Neural crest cell (in vitro differentiated cells): Measurements from ENCODE around the gene IFT80. TPM values are rescaled to one million over a fixed set of nuclear protein-coding genes. Genes with fewer than 3 reads are reported as not detected.

Experiments
- DNase-seq: peaks from one replicate; pipeline ENCODE4 v3.0.0; 2021; ENCODE audit warnings: low read depth, mixed read lengths, low spot score
- H3K27ac Mint-ChIP-seq: one replicate; pipeline ENCODE4 v1.8.0; 2021; ENCODE audit warnings: mild to moderate bottlenecking, mixed read lengths; ENCODE audit not compliant: unreplicated experiment
- H3K27me3 Mint-ChIP-seq: 2 replicates; pipeline ENCODE4 v1.8.0; 2021; ENCODE audit warnings: low read depth, mild to moderate bottlenecking, mixed read lengths
- H3K36me3 Mint-ChIP-seq: 2 replicates; pipeline ENCODE4 v1.8.0; 2021; ENCODE audit warnings: low read depth, mild to moderate bottlenecking, mixed read lengths
- H3K4me1 Mint-ChIP-seq: 2 replicates; pipeline ENCODE4 v1.8.0; 2021; ENCODE audit warnings: mixed read lengths
- H3K4me3 Mint-ChIP-seq: one replicate; pipeline ENCODE4 v1.8.0; 2021; ENCODE audit warnings: mild to moderate bottlenecking, mixed read lengths
- H3K9me3 Mint-ChIP-seq: 2 replicates; pipeline ENCODE4 v1.8.0; 2021; ENCODE audit warnings: mixed read lengths
- CTCF ChIP-seq: fragments of 200-600 bp; sonication (generic); conservative IDR thresholded peaks from 2 replicates; pipeline ENCODE4 v1.5.0; 2021; ENCODE audit warnings: antibody characterized with exemption, mild to moderate bottlenecking
- total RNA-seq: library from RNA; stranded (reverse); gene quantifications from 2 replicates; pipeline ENCODE4 v1.2.1, GENCODE V29; 2021

The IFT80 gene
- total RNA-seq, 1 donor from 2014 or later = 38.4 TPM

DNA sequence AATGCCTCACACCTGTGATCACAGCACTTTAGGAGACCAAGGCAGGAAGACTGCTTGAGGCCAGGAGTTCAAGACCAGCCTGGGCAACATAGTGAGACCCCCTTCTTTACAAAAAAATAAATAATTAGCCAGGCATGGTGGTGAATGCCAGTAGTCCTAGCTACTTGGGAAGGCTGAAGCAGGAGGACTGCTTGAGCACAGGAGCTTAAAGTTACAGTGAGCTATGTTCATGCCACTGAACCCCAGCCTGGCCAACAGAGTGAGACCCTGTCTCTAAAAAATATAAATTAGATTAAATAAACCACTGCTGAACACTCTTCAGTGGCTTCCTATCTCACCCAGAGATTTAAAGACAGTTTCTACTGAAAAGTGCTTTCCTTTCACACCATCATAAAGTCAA is 6.2 kb downstream of the IFT80 start:
- TF ChIP-seq CTCF = no peak
- Mint-ChIP-seq H3K36me3 (no peaks in the 10 kb centered on the region), H3K27ac (no peak overlapping the region), H3K9me3 (no peaks in the 10 kb centered on the region), H3K27me3 (no peaks in the 10 kb centered on the region), H3K4me3 (no peak overlapping the region), H3K4me1 (peaks cover 5% of the 10 kb centered on the region)
- DNase-seq = no peak

- H3K9me3 Mint-ChIP-seq = no peaks in the 10 kb centered on the region
- H3K27me3 Mint-ChIP-seq = no peaks in the 10 kb centered on the region
- no peak for TF ChIP-seq CTCF
- no peaks in the 10 kb centered on the region for H3K4me1 Mint-ChIP-seq
- no peak overlapping the region for H3K27ac Mint-ChIP-seq
- H3K36me3 Mint-ChIP-seq = no peaks in the 10 kb centered on the region
- H3K4me3 Mint-ChIP-seq = no peak overlapping the region
- DNase-seq = no peak
These were observed 8.4 kb downstream of the IFT80 start for GRCh38 chr3:160390565-160391138.

DNA sequence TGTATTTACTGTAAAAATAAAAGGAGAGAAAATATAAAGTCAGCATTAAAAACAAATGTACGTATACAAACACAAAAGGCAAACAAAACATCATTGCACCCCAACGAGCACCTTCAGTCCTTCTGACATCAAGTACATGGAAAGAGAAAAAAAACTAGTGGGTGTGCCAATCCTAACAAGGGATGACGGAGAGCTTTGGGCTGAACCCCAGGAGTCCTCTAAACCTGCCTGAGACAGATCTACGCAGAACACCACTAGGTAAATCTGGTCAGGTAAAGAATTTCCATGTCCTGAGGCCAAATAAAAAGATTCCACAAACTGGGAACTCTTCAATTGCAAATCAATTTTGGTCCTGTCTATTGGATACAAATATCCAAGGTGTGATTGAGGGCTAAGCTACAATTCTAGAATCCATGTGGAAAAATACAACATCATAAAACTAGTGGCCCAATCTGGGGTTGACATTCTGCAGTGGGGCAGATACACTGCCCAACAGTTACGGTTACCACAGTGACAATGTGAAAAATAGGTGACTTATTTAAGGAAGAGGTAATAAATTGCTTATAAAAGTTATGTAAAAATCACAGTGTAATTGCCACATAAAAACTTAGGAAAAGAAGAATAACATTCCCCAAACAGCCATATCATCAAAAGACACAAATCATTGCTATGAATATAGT is 14.2 kb downstream of the IFT80 start:
- DNase-seq = no peak
- no peaks in the 10 kb centered on the region for H3K27me3 Mint-ChIP-seq
- no peak overlapping the region for H3K27ac Mint-ChIP-seq
- H3K4me1 Mint-ChIP-seq = peaks cover 3% of the 10 kb centered on the region
- TF ChIP-seq CTCF = no peak
- no peak overlapping the region for H3K4me3 Mint-ChIP-seq
- no peaks in the 10 kb centered on the region for H3K36me3 Mint-ChIP-seq
- no peaks in the 10 kb centered on the region for H3K9me3 Mint-ChIP-seq

DNA sequence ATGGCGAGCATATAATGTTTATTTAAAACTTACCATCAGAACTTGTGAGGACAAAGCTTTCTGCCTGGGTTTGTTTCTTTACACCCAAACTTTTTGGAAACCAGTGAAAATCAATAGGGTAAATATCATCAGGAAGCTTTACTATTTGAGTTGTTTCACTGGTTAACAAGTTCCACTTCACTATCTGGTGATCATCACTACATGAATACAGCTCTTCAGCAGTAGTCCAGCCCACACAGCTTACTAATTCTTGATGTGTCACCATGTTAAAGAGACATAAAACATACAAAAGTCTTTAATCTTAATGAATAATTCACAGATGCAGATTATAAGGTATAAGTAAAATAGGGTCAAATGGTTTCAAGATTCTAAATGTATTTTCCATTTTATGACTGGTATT is 17.6 kb downstream of the IFT80 start:
- no peak for TF ChIP-seq CTCF
- H3K4me1 Mint-ChIP-seq = peaks cover 9% of the 10 kb centered on the region
- no peak overlapping the region for H3K4me3 Mint-ChIP-seq
- no peaks in the 10 kb centered on the region for H3K27me3 Mint-ChIP-seq
- no peak for DNase-seq
- no peak overlapping the region for H3K27ac Mint-ChIP-seq
- peaks cover 2% of the 10 kb centered on the region for H3K36me3 Mint-ChIP-seq
- H3K9me3 Mint-ChIP-seq = no peaks in the 10 kb centered on the region

DNA sequence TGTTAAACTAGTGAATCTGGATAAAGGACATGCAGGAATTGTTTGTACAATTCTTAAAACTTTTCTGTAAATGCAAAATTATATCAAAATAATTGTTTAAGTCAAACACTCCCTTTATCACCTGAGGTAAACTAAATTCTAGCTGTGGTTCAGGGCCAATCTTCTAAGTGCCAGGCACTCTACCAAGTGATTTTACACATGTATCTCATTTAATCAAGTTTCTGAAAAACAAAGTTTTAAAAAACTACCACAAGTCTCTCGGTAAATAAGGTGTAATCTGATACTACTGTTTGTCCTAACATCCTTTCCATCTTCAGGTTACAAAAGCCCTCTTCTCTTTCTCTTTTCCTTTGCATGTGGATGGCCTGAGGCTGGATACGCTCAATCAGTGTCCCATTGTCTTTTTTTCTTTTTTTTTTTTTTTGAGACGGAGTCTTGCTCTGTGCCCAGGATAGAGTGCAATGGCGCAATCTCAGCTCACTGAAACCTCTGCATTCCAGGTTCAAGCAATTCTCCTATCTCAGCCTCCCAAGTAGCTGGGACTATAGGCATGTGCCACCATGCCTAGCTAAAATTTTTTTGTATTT is 19.3 kb downstream of the IFT80 start:
- Mint-ChIP-seq H3K4me3 (no peak overlapping the region), H3K27ac (no peak overlapping the region), H3K36me3 (peaks cover 2% of the 10 kb centered on the region), H3K4me1 (peaks cover 9% of the 10 kb centered on the region), H3K9me3 (no peaks in the 10 kb centered on the region), H3K27me3 (no peaks in the 10 kb centered on the region)
- no peak for DNase-seq
- no peak for TF ChIP-seq CTCF
